Neural cell (in vitro differentiated cells): Measurements from ENCODE around the gene SPATA6L. TPM values are rescaled to one million over a fixed set of nuclear protein-coding genes. Genes with fewer than 3 reads are reported as not detected.

Experiments used
- H2AFZ ChIP-seq: fragments of 200-600, 300-800 bp; sonication (generic), shearing (Covaris generic); 2 replicates; pipeline ENCODE4 v1.6.0; 2014; ENCODE audit warnings: low read depth, mild to moderate bottlenecking, antibody characterized with exemption, low read length, moderate library complexity
- H3F3A ChIP-seq: fragments of 200-600 bp; shearing (Covaris generic); 2 replicates; pipeline ENCODE4 v1.6.1; 2016; ENCODE audit warnings: mild to moderate bottlenecking, moderate library complexity, mixed read lengths, antibody characterized with exemption, low read length; ENCODE audit not compliant: insufficient read depth, poor library complexity, severe bottlenecking
- H3K27ac ChIP-seq: fragments of 200-600, 300-800 bp; sonication (generic), shearing (Covaris generic); 2 replicates; pipeline ENCODE4 v1.5.1; 2014; ENCODE audit warnings: mild to moderate bottlenecking, low read length, moderate library complexity
- H3K27me3 ChIP-seq: fragments of 300-800, 200-600 bp; sonication (generic), shearing (Covaris generic); 2 replicates; pipeline ENCODE4 v1.6.0; 2014; ENCODE audit warnings: mild to moderate bottlenecking, low read depth, low read length, moderate library complexity; ENCODE audit not compliant: insufficient read depth
- H3K36me3 ChIP-seq: fragments of 300-800, 200-600 bp; sonication (generic), shearing (Covaris generic); 2 replicates; pipeline ENCODE4 v1.5.1; 2014; ENCODE audit warnings: mild to moderate bottlenecking, antibody characterized with exemption, low read length, moderate library complexity; ENCODE audit not compliant: insufficient read depth
- H3K4me2 ChIP-seq: fragments of 300-800, 200-600 bp; sonication (generic), shearing (Covaris generic); 2 replicates; pipeline ENCODE4 v1.6.0; 2014; ENCODE audit warnings: mild to moderate bottlenecking, low read length
- H3K4me3 ChIP-seq: fragments of 300-800, 200-600 bp; sonication (generic), shearing (Covaris generic); 2 replicates; pipeline ENCODE4 v1.5.1; 2014; ENCODE audit warnings: mild to moderate bottlenecking, low read length, moderate library complexity
- H3K79me2 ChIP-seq: fragments of 200-600 bp; shearing (Covaris generic); replicated peaks from 2 replicates; pipeline ENCODE4 v1.6.0; 2014; ENCODE audit warnings: mild to moderate bottlenecking, low read length, moderate library complexity; ENCODE audit not compliant: insufficient read depth
- H3K9ac ChIP-seq: fragments of 300-800, 200-600 bp; sonication (generic), shearing (Covaris generic); 2 replicates; pipeline ENCODE4 v1.6.1; 2016; ENCODE audit warnings: mild to moderate bottlenecking, low read length, mixed read lengths
- H3K9me2 ChIP-seq: fragments of 200-600 bp; shearing (Covaris generic); 2 replicates; pipeline ENCODE4 v1.6.1; 2016; ENCODE audit warnings: mild to moderate bottlenecking, low read length, mixed read lengths; ENCODE audit not compliant: insufficient read depth
- H3K9me3 ChIP-seq: fragments of 200-600, 300-800 bp; sonication (generic), shearing (Covaris generic); 2 replicates; pipeline ENCODE4 v1.6.1; 2016; ENCODE audit warnings: mild to moderate bottlenecking, mixed run types, low read length, moderate library complexity, mixed read lengths
- H4K20me1 ChIP-seq: fragments of 200-600 bp; shearing (Covaris generic); 2 replicates; pipeline ENCODE4 v1.6.1; 2016; ENCODE audit warnings: mild to moderate bottlenecking, mixed run types; ENCODE audit not compliant: insufficient read depth
- EP300 ChIP-seq: fragments of 450-650 bp; conservative IDR thresholded peaks from 2 replicates; pipeline ENCODE4 v1.6.1; 2014; ENCODE audit warnings: antibody characterized with exemption, mild to moderate bottlenecking, moderate library complexity; ENCODE audit not compliant: poor library complexity, severe bottlenecking
- EZH2 ChIP-seq: fragments of 200-600, 300-800 bp; shearing (Covaris generic), sonication (generic); IDR thresholded peaks from 2 replicates; pipeline ENCODE4 v1.6.1; 2014; ENCODE audit warnings: antibody characterized with exemption, low read length, borderline replicate concordance, mild to moderate bottlenecking; ENCODE audit not compliant: insufficient read depth, poor library complexity, severe bottlenecking
- MXI1 ChIP-seq: fragments of 450-650 bp; conservative IDR thresholded peaks from 2 replicates; pipeline ENCODE4 v1.6.1; 2014; ENCODE audit warnings: antibody characterized with exemption, mild to moderate bottlenecking; ENCODE audit not compliant: poor library complexity, severe bottlenecking
- POLR2AphosphoS5 ChIP-seq: IDR thresholded peaks from 2 replicates; pipeline ENCODE4 v1.6.1; 2012
- RAD21 ChIP-seq: fragments of 450-650 bp; conservative IDR thresholded peaks from 2 replicates; pipeline ENCODE4 v1.6.1; 2014; ENCODE audit warnings: antibody characterized with exemption, mild to moderate bottlenecking, moderate library complexity
- SMC3 ChIP-seq: fragments of 450-650 bp; conservative IDR thresholded peaks from 2 replicates; pipeline ENCODE4 v1.6.1; 2014; ENCODE audit warnings: antibody characterized with exemption, mild to moderate bottlenecking, moderate library complexity; ENCODE audit not compliant: poor library complexity
- TAF1 ChIP-seq: IDR thresholded peaks from 2 replicates; pipeline ENCODE4 v1.6.1; 2012; ENCODE audit warnings: low read depth
- polyA plus RNA-seq: library from polyadenylated mRNA; depleted of rRNA; stranded (reverse); fragments of >200 nt; gene quantifications from 2 replicates; pipeline ENCODE4 v1.2.3, GENCODE V29; 2014
- TF ChIP-seq, protein P1 (sequence below): fragments of 450-650 bp; IDR thresholded peaks from 2 replicates; pipeline ENCODE4 v1.5.1; 2014; ENCODE audit warnings: antibody characterized with exemption, mild to moderate bottlenecking, moderate library complexity; ENCODE audit not compliant: poor library complexity, severe bottlenecking
- TF ChIP-seq, protein P2 (sequence below): IDR thresholded peaks from 2 replicates; pipeline ENCODE4 v1.6.1; 2012; ENCODE audit warnings: borderline replicate concordance

SPATA6L gene
- polyA plus RNA-seq, 1 donor from 2014 or later, result 0.89 TPM

DNA sequence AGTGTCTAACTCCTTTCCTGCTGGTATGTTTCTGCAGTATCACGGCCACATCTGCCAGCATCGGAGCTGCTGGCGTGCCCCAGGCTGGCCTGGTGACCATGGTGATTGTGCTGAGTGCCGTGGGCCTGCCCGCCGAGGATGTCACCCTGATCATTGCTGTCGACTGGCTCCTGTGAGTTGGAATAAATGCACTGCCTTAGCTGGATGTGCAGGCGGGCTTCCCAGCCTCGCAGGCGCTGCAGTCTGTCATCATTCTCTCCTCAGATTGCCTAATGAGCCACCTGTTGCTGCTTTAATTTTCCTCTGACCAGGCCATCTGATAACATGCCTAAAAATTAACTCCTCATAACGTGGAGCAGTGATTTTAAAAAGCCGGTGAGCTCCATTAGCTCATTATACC lies 83.3 kb downstream of the SPATA6L start:
- Histone ChIP-seq H4K20me1 (no peaks in the 10 kb centered on the region), H3K9me3 (no peaks in the 10 kb centered on the region), H3K27me3 (no peaks in the 10 kb centered on the region), H3K27ac (no peak overlapping the region), H3K4me3 (no peak overlapping the region), H3K9ac (no peak overlapping the region), H2AFZ (no peak overlapping the region), H3K79me2 (no peaks in the 10 kb centered on the region), H3K4me2 (no peak overlapping the region), H3K9me2 (no peaks in the 10 kb centered on the region), H3K36me3 (no peaks in the 10 kb centered on the region), H3F3A (no peaks in the 10 kb centered on the region)
- TF ChIP-seq TAF1, result no peak
- TF ChIP-seq, protein P1, sequence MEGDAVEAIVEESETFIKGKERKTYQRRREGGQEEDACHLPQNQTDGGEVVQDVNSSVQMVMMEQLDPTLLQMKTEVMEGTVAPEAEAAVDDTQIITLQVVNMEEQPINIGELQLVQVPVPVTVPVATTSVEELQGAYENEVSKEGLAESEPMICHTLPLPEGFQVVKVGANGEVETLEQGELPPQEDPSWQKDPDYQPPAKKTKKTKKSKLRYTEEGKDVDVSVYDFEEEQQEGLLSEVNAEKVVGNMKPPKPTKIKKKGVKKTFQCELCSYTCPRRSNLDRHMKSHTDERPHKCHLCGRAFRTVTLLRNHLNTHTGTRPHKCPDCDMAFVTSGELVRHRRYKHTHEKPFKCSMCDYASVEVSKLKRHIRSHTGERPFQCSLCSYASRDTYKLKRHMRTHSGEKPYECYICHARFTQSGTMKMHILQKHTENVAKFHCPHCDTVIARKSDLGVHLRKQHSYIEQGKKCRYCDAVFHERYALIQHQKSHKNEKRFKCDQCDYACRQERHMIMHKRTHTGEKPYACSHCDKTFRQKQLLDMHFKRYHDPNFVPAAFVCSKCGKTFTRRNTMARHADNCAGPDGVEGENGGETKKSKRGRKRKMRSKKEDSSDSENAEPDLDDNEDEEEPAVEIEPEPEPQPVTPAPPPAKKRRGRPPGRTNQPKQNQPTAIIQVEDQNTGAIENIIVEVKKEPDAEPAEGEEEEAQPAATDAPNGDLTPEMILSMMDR, result no peak
- TF ChIP-seq EZH2, result no peak
- TF ChIP-seq MXI1, result no peak
- TF ChIP-seq, protein P2, sequence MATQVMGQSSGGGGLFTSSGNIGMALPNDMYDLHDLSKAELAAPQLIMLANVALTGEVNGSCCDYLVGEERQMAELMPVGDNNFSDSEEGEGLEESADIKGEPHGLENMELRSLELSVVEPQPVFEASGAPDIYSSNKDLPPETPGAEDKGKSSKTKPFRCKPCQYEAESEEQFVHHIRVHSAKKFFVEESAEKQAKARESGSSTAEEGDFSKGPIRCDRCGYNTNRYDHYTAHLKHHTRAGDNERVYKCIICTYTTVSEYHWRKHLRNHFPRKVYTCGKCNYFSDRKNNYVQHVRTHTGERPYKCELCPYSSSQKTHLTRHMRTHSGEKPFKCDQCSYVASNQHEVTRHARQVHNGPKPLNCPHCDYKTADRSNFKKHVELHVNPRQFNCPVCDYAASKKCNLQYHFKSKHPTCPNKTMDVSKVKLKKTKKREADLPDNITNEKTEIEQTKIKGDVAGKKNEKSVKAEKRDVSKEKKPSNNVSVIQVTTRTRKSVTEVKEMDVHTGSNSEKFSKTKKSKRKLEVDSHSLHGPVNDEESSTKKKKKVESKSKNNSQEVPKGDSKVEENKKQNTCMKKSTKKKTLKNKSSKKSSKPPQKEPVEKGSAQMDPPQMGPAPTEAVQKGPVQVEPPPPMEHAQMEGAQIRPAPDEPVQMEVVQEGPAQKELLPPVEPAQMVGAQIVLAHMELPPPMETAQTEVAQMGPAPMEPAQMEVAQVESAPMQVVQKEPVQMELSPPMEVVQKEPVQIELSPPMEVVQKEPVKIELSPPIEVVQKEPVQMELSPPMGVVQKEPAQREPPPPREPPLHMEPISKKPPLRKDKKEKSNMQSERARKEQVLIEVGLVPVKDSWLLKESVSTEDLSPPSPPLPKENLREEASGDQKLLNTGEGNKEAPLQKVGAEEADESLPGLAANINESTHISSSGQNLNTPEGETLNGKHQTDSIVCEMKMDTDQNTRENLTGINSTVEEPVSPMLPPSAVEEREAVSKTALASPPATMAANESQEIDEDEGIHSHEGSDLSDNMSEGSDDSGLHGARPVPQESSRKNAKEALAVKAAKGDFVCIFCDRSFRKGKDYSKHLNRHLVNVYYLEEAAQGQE, result no peak
- TF ChIP-seq POLR2AphosphoS5, result no peak
- TF ChIP-seq RAD21, result no peak
- no peak for TF ChIP-seq EP300
- TF ChIP-seq SMC3, result no peak

DNA sequence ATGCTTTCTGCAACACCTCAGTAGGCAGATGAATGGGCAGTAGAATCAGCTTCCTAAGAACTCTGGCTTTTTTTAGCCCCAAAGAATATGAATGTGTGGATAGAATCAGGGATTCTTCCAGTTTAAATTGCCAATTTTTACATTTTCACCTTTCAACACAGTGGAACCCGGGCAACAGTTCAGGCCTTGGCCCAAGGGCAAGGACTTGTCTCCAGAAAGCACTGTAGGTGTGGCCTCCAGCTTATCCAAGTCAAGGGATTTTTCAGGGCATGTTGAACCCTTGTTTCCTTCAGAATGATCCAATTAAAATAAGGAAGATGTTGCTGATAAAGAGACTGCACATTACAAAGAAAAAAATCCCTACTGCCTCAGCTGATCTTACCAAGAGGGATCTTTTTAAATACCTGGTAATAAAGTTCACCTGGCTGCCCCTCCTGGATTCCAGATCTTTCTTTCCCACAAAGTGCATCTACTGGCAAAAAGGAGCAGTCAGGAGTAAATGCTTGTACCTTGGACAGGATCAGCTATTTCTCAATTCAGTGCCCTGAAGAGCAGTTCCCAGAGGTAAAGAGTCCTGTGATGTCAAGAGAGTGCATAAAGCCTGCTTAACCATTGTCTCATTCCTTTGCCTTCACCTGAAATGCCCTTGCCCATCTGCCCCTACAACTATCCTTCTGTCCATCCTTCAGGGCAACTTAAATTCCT lies 84.3 kb downstream of the SPATA6L start:
- Histone ChIP-seq H3K4me3 (no peak overlapping the region), H3K9me3 (no peaks in the 10 kb centered on the region), H3K79me2 (no peaks in the 10 kb centered on the region), H2AFZ (no peak overlapping the region), H3K27me3 (no peaks in the 10 kb centered on the region), H3K9ac (no peak overlapping the region), H3K4me2 (no peak overlapping the region), H3K27ac (no peak overlapping the region), H3F3A (no peaks in the 10 kb centered on the region), H3K36me3 (peaks cover 4% of the 10 kb centered on the region), H4K20me1 (no peaks in the 10 kb centered on the region), H3K9me2 (no peaks in the 10 kb centered on the region)
- no peak for TF ChIP-seq TAF1
- TF ChIP-seq MXI1, result no peak
- TF ChIP-seq, protein P2, result no peak
- TF ChIP-seq POLR2AphosphoS5, result no peak
- TF ChIP-seq RAD21, result no peak
